Measurements from ENCODE around the gene FNTB. TPM values are rescaled to one million over a fixed set of nuclear protein-coding genes. Genes with fewer than 3 reads are reported as not detected.

FNTB gene
- total RNA-seq, 1 experiment from 2014 or later, result 35.3 TPM

GRCh38 chr14:65092349-65092748 is 105.7 kb downstream of the FNTB start:
- intact Hi-C loops (cut with micrococcal nuclease; ENCODE audit: unreplicated experiment), result no loop called here
- Histone ChIP-seq H3K4me3 (no peak overlapping the region), H2AFZ (no peak overlapping the region), H3F3A (ENCODE audit: insufficient read depth, low read depth) (no peaks in the 10 kb centered on the region; the same call in 1 of the 2 replicates), H3K36me3 (ENCODE audit: low read depth) (peaks cover 66% of the 10 kb centered on the region), H3K4me2 (no peak overlapping the region), H3K9me3 (ENCODE audit: insufficient read depth, low read depth) (0 out of 2 replicates have a peak, but pooled peaks cover 3% of the 10 kb centered on the region), H3K9me2 (ENCODE audit: insufficient read depth) (no peaks in the 10 kb centered on the region), H4K20me1 (ENCODE audit: insufficient read depth) (peaks cover 9% of the 10 kb centered on the region; the same call in 1 of the 2 replicates), H3K79me2 (ENCODE audit: low read depth) (0 out of 2 replicates have a peak, but pooled peaks cover 36% of the 10 kb centered on the region), H3K4me1 (replicated peaks; ENCODE audit: insufficient read depth) (no peaks in the 10 kb centered on the region), H3K27ac (no peak overlapping the region), H3K27me3 (ENCODE audit: insufficient read depth, low read depth) (no peaks in the 10 kb centered on the region)
- POLR2A ChIA-PET (ENCODE audit: unreplicated experiment), result no interaction called here
- no TSS peak for BruUV-seq (replicated peaks)
- no peak for DNase-seq
- no peak for TF ChIP-seq CTCF (conservative IDR thresholded peaks at IDR 0.05)
- no peak for TF ChIP-seq EZH2 (IDR thresholded peaks at IDR 0.05; ENCODE audit: low read depth)
- CTCF ChIA-PET, result no interaction called here

- ChIA-PET POLR2A (ENCODE audit: unreplicated experiment) (interaction anchor here (0.6 kb wide), 2 partner anchors 109 to 307 kb away, joined by 4 read pairs; partner anchors contain the start of gene FNTB), CTCF (no interaction called here)
- Histone ChIP-seq H3K9me2 (ENCODE audit: insufficient read depth) (no peaks in the 10 kb centered on the region), H3K36me3 (ENCODE audit: low read depth) (peaks cover 58% of the 10 kb centered on the region), H2AFZ (no peak overlapping the region), H3K9me3 (ENCODE audit: insufficient read depth, low read depth) (no peaks in the 10 kb centered on the region), H3K4me3 (no peak overlapping the region), H3K4me2 (no peak overlapping the region), H3F3A (ENCODE audit: insufficient read depth, low read depth) (no peaks in the 10 kb centered on the region; the same call in 1 of the 2 replicates), H4K20me1 (ENCODE audit: insufficient read depth) (peaks cover 23% of the 10 kb centered on the region), H3K79me2 (ENCODE audit: low read depth) (peaks cover 53% of the 10 kb centered on the region), H3K27ac (no peak overlapping the region), H3K4me1 (replicated peaks; ENCODE audit: insufficient read depth) (peaks cover 3% of the 10 kb centered on the region), H3K27me3 (ENCODE audit: insufficient read depth, low read depth) (no peaks in the 10 kb centered on the region)
- intact Hi-C loops (cut with micrococcal nuclease; ENCODE audit: unreplicated experiment), result no loop called here
- no peak for TF ChIP-seq CTCF (conservative IDR thresholded peaks at IDR 0.05)
- no peak for TF ChIP-seq EZH2 (IDR thresholded peaks at IDR 0.05; ENCODE audit: low read depth)
- BruUV-seq (replicated peaks), result no TSS peak
- DNase-seq, result no peak
These were observed 109.0 kb downstream of the FNTB start for GRCh38 chr14:65095633-65096205.

GRCh38 chr14:65096323-65097089 is 109.8 kb downstream of the FNTB start:
- no peak for DNase-seq
- POLR2A ChIA-PET (ENCODE audit: unreplicated experiment), result interaction anchor here (0.6 kb wide), 1 partner anchor 110 kb away, joined by 4 read pairs; the partner anchor contains the start of gene FNTB
- Histone ChIP-seq H3K4me1 (replicated peaks; ENCODE audit: insufficient read depth) (peaks cover 9% of the 10 kb centered on the region), H3K9me3 (ENCODE audit: insufficient read depth, low read depth) (no peaks in the 10 kb centered on the region), H3K36me3 (ENCODE audit: low read depth) (peaks cover 50% of the 10 kb centered on the region), H3K9me2 (ENCODE audit: insufficient read depth) (no peaks in the 10 kb centered on the region), H3K4me3 (no peak overlapping the region), H3K27me3 (ENCODE audit: insufficient read depth, low read depth) (no peaks in the 10 kb centered on the region), H3F3A (ENCODE audit: insufficient read depth, low read depth) (no peaks in the 10 kb centered on the region; the same call in 1 of the 2 replicates), H3K4me2 (no peak overlapping the region), H3K79me2 (ENCODE audit: low read depth) (peaks cover 60% of the 10 kb centered on the region), H2AFZ (no peak overlapping the region), H4K20me1 (ENCODE audit: insufficient read depth) (peaks cover 22% of the 10 kb centered on the region), H3K27ac (no peak overlapping the region)
- TF ChIP-seq CTCF (conservative IDR thresholded peaks at IDR 0.05), result no peak
- no peak for TF ChIP-seq EZH2 (IDR thresholded peaks at IDR 0.05; ENCODE audit: low read depth)
- CTCF ChIA-PET, result no interaction called here
- intact Hi-C loops (cut with micrococcal nuclease; ENCODE audit: unreplicated experiment), result no loop called here
- no TSS peak for BruUV-seq (replicated peaks)

Data from PC-9 (cell line).